Measurements from ENCODE around the gene SFXN5.

SFXN5 gene

GRCh38 chr2:72965770-72966450, 105.6 kb downstream of the SFXN5 start:
- H3K4me3 Mint-ChIP-seq = no peak overlapping the region
- DNase-seq = no peak
- H3K27ac Mint-ChIP-seq = no peak overlapping the region
- H3K27me3 Mint-ChIP-seq = no peaks in the 10 kb centered on the region
- H3K9me3 Mint-ChIP-seq = no peaks in the 10 kb centered on the region
- no peaks in the 10 kb centered on the region for H3K4me1 Mint-ChIP-seq (ENCODE audit: low read depth)
- H3K36me3 Mint-ChIP-seq (ENCODE audit: low read depth) = peaks cover under 1% of the 10 kb centered on the region

DNA sequence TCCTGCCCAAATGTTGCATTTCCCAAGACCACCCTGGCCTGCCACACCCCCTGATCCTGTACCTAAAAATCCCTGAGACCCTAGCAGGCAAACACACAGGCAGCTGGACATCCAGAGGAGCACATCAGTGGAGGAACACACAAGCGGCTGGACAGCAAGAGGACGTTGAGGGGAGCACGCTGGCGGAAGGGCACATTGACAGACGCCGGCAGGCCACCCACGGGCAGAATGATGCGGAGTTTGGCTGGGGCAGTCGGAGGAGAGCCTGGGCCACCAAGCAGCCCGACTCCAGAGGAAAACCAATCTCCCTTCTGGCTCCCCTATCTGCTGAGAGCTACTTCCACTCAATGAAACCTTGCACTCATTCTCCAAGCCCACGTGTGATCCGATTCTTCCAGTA, 106.5 kb downstream of the SFXN5 start:
- Mint-ChIP-seq H3K4me3 (no peak overlapping the region), H3K27ac (no peak overlapping the region)

DNA sequence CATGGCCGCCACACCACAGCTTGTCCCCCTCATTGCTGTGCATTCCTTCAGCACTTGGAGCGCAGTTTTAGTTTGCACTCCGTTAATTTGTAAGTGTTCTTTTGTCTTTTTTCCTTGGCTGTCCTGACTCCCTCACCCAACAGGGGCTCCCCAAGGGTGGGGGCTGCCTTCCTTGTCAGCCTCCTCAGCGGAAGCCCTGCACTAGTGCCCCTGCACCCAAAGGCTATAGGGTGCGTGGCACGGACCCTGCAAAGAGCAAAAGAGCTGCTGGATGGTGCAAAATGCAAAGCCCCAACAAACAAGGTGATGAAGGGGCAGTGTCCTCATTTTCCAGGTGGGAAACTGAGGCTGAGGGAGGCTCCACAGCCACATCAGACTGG, 107.4 kb downstream of the SFXN5 start:
- Mint-ChIP-seq H3K4me1 (ENCODE audit: low read depth) (no peaks in the 10 kb centered on the region), H3K27me3 (no peaks in the 10 kb centered on the region), H3K9me3 (no peaks in the 10 kb centered on the region), H3K4me3 (no peak overlapping the region), H3K27ac (no peak overlapping the region), H3K36me3 (ENCODE audit: low read depth) (peaks cover 3% of the 10 kb centered on the region)
- DNase-seq = no peak

More for the DNA sequence above, 106.5 kb downstream of the SFXN5 start:
- no peaks in the 10 kb centered on the region for H3K4me1 Mint-ChIP-seq (ENCODE audit: low read depth)
- H3K27me3 Mint-ChIP-seq = no peaks in the 10 kb centered on the region
- DNase-seq = no peak
- no peaks in the 10 kb centered on the region for H3K9me3 Mint-ChIP-seq
- H3K36me3 Mint-ChIP-seq (ENCODE audit: low read depth) = peaks cover 3% of the 10 kb centered on the region

- DNase-seq = no peak
- Mint-ChIP-seq H3K9me3 (no peaks in the 10 kb centered on the region), H3K27ac (no peak overlapping the region), H3K4me3 (no peak overlapping the region), H3K4me1 (ENCODE audit: low read depth) (no peaks in the 10 kb centered on the region), H3K36me3 (ENCODE audit: low read depth) (peaks cover 3% of the 10 kb centered on the region), H3K27me3 (no peaks in the 10 kb centered on the region)
Observed at GRCh38 chr2:72963423-72964145, 107.9 kb downstream of the SFXN5 start.

GRCh38 chr2:72962911-72963310, 108.6 kb downstream of the SFXN5 start:
- peaks cover 3% of the 10 kb centered on the region for H3K36me3 Mint-ChIP-seq (ENCODE audit: low read depth)
- H3K4me3 Mint-ChIP-seq = no peak overlapping the region
- no peaks in the 10 kb centered on the region for H3K4me1 Mint-ChIP-seq (ENCODE audit: low read depth)
- H3K27ac Mint-ChIP-seq = no peak overlapping the region
- no peaks in the 10 kb centered on the region for H3K27me3 Mint-ChIP-seq
- no peaks in the 10 kb centered on the region for H3K9me3 Mint-ChIP-seq
- no peak for DNase-seq

DNA sequence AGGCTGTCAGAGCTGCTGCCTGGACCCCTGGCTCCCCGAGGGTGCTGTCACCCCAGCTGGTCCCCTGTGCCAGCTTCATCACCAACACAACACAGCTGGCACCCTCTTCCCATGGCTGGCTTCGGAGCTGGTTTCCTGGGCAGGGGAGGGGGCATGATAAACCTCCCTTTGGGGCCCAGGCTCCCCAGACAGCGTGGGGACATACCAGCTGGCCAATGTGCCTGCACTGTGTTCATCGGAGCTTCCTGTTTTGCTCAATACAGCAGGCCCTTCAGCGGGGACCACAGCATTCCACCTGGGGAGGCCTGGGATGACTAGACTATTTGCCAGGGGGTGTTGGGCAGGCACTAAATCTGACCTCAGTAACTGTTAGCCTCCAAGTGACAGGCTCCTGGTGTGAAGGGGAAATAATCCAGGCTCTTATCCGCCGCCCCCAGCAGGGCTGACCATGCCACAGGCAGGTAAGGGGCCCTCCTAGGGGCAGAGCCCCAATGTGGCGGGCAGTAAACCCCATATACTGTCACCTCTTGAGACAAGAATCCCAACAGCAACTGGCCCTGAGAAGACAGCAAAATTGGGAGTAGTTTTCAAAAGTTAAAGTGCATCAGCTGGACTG, 109.6 kb downstream of the SFXN5 start:
- Mint-ChIP-seq H3K27me3 (no peaks in the 10 kb centered on the region), H3K4me3 (no peak overlapping the region), H3K4me1 (ENCODE audit: low read depth) (no peaks in the 10 kb centered on the region), H3K27ac (no peak overlapping the region), H3K36me3 (ENCODE audit: low read depth) (peaks cover 3% of the 10 kb centered on the region), H3K9me3 (no peaks in the 10 kb centered on the region)
- DNase-seq = no peak

- Mint-ChIP-seq H3K27me3 (no peaks in the 10 kb centered on the region), H3K4me3 (no peak overlapping the region), H3K27ac (no peak overlapping the region), H3K9me3 (no peaks in the 10 kb centered on the region), H3K4me1 (ENCODE audit: low read depth) (no peaks in the 10 kb centered on the region), H3K36me3 (ENCODE audit: low read depth) (peaks cover 3% of the 10 kb centered on the region)
- no peak for DNase-seq
Observed at GRCh38 chr2:72961036-72961720, 110.3 kb downstream of the SFXN5 start.

DNA sequence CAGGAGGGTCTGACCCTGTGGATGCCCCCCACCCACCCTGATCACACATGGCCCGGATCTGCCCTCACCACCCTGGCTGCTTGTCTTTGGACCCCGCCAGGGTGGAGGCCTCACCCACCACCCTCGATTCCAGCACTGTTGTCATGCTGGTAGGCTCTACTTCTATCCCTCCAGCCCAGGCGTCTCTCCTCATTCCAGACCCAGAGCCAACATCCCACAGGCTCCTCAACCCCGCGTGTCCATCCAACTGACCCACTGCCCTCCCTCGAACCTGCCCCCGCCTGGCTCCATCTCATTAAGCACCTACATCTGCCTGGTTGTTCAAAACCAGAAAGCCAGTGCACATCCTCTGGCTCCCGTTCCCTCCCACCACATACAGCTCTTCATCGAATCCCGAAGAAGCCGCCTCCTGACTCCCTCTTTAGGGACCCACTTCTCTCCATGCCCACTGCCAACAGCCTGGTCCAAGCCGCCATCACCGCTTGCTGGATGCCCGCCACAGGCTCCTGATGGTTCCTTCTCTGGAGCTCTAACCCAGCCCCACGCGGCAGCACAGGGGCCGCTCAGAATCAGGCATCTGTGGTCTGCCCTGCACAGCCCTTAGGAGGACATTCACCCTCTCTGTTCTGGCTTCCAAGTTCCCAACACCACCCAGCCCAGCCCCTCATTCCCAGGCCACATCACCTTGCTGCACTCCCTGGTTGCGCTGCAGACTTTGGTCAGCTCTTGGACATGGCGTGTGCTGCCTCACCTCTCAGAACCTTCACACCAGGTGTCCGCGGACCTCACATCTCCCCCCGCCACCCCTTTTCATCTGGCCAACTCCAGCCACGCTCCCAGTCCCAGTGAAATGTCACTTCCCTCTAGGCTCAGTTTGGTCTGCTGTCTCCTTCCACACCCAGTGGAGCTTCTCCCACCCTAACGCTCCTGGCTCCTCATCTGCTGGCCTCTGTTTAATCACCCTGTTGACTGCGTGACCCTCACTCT, 111.2 kb downstream of the SFXN5 start:
- peaks cover under 1% of the 10 kb centered on the region for H3K4me1 Mint-ChIP-seq (ENCODE audit: low read depth)
- no peaks in the 10 kb centered on the region for H3K27me3 Mint-ChIP-seq
- no peaks in the 10 kb centered on the region for H3K9me3 Mint-ChIP-seq
- no peak overlapping the region for H3K4me3 Mint-ChIP-seq
- H3K36me3 Mint-ChIP-seq (ENCODE audit: low read depth) = peaks cover 3% of the 10 kb centered on the region
- no peak for DNase-seq
- no peak overlapping the region for H3K27ac Mint-ChIP-seq

DNA sequence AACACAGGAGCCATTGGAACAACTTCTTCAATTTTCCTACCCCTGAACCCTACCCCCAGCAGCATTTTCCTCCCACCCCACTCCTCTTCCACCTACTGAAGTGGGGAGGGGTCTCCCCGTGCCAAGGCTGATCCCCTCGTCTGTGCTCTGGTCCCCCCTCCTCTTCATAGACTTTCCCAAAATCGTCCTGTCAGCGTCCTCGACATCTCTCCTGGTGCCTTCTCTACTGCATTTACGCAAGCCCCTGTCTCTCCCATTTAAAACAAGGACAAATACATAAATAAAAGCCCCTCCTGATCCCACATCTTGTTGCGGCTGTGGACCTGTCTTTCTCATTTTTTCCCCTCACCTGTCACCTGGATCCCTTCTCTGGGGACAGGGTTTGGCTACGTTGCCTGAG, 112.0 kb downstream of the SFXN5 start:
- no peak overlapping the region for H3K27ac Mint-ChIP-seq

GRCh38 chr2:72958542-72959385, 112.7 kb downstream of the SFXN5 start:
- H3K4me1 Mint-ChIP-seq (ENCODE audit: low read depth) = peaks cover 14% of the 10 kb centered on the region
- DNase-seq = no peak
- H3K9me3 Mint-ChIP-seq = no peaks in the 10 kb centered on the region
- H3K4me3 Mint-ChIP-seq = no peak overlapping the region
- H3K27me3 Mint-ChIP-seq = no peaks in the 10 kb centered on the region
- no peak overlapping the region for H3K27ac Mint-ChIP-seq
- peaks cover 3% of the 10 kb centered on the region for H3K36me3 Mint-ChIP-seq (ENCODE audit: low read depth)

More for the DNA sequence above, 112.0 kb downstream of the SFXN5 start:
- H3K4me1 Mint-ChIP-seq (ENCODE audit: low read depth) = peaks cover 6% of the 10 kb centered on the region
- H3K4me3 Mint-ChIP-seq = no peak overlapping the region
- no peaks in the 10 kb centered on the region for H3K27me3 Mint-ChIP-seq
- no peak for DNase-seq
- no peaks in the 10 kb centered on the region for H3K9me3 Mint-ChIP-seq
- peaks cover 3% of the 10 kb centered on the region for H3K36me3 Mint-ChIP-seq (ENCODE audit: low read depth)

DNA sequence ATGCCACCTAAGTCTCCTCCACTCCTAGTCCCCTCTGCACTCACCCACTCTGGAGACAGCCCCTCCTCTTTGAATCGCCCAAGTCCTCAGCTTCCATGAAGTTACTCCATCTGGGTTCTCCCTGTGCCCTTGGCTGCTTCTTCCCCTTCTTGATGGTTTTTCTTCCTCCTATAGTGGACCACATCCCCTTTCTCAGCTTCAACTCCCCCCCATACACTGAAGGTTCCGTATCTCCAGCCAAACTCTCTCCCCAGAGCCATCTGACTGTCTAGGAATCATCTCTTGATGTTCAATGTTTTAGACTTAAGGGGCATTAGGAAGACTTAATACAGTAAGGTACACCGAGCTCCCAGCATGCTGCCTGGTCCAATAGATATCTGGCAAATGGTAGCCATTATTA, 114.6 kb downstream of the SFXN5 start:
- no peak overlapping the region for H3K4me3 Mint-ChIP-seq
- DNase-seq = no peak
- H3K27me3 Mint-ChIP-seq = no peaks in the 10 kb centered on the region
- H3K27ac Mint-ChIP-seq = no peak overlapping the region
- H3K4me1 Mint-ChIP-seq (ENCODE audit: low read depth) = peaks cover 19% of the 10 kb centered on the region
- no peaks in the 10 kb centered on the region for H3K9me3 Mint-ChIP-seq
- peaks cover 3% of the 10 kb centered on the region for H3K36me3 Mint-ChIP-seq (ENCODE audit: low read depth)

DNA sequence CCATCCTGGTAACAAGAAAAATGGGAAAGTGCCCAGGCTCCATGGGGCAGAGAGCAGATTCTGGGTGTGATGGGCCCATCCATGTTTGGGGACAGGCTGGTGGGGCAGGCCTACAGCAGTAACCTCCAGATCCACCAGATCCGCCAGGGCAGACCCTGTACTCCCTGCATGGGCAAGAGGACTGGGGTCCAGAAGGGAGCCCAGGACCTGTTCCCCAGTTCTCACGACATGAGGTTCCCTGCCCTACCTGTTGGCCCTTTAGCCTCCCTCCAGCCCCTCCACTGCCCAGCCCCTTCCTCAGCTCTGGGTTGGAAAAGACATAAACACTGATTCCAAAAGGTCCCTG, 115.5 kb downstream of the SFXN5 start:
- Mint-ChIP-seq H3K27ac (no peak overlapping the region), H3K36me3 (ENCODE audit: low read depth) (peaks cover 3% of the 10 kb centered on the region), H3K9me3 (no peaks in the 10 kb centered on the region), H3K4me1 (ENCODE audit: low read depth) (peaks cover 19% of the 10 kb centered on the region), H3K4me3 (no peak overlapping the region), H3K27me3 (no peaks in the 10 kb centered on the region)
- no peak for DNase-seq

GRCh38 chr2:72955228-72956049, 116.1 kb downstream of the SFXN5 start:
- Mint-ChIP-seq H3K9me3 (no peaks in the 10 kb centered on the region), H3K4me3 (no peak overlapping the region), H3K27ac (no peak overlapping the region), H3K36me3 (ENCODE audit: low read depth) (no peaks in the 10 kb centered on the region), H3K4me1 (ENCODE audit: low read depth) (peaks cover 19% of the 10 kb centered on the region), H3K27me3 (no peaks in the 10 kb centered on the region)
- DNase-seq = no peak

Data from activated T-cell treated with anti-CD3 and anti-CD28 coated beads, Interleukin-2, amount 50 U/mL, for 24 hours (primary cell).